NCI-H2196 treated with DMSO at 0.1 percent for 48 hours (cell line): ENCODE results near the gene MIDN.
"Not testable (repeated sequence)": the region's sequence is repeated elsewhere in the genome, so short reads cannot be mapped to it uniquely, and the experiment has no call there.

Source experiments
- DNase-seq: peaks from one replicate; lab custom pipeline; 2025; ENCODE audit not compliant: unreplicated experiment; lab: John Stamatoyannopoulos, UW

Gene MIDN

DNA sequence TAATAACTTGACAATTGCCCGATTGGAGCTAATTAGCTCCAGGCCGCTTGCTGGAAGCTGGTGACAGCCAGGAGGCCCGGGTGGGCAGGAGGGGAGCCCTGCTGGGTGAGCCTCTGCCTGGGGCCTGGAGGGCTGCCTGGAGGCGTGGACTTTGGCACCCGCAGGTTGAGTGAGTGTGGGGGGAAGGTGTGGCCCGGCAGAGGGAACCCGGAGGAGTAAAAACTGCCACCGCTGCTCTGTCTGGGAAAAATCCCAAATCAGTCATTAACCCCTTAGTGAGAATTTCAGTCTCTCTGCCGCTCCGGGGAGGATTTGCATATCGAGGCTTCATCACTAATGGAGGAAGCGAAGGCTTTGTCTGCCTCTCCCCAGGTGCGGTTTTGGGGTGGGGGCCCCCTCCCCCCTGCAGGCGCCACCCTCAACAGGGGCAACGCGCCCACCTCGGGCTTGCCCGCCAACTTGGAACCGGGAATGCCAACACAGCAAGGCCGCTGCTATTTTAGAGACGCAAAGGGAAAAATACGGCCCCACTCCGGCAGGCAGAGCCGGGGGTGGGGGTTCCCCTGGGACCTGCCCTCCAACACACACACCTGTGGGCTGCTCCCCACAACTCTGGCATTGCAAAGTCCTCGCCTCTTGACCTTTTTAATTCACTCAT lies 43.5 kb downstream of the MIDN start:
- DNase-seq: no peak

DNA sequence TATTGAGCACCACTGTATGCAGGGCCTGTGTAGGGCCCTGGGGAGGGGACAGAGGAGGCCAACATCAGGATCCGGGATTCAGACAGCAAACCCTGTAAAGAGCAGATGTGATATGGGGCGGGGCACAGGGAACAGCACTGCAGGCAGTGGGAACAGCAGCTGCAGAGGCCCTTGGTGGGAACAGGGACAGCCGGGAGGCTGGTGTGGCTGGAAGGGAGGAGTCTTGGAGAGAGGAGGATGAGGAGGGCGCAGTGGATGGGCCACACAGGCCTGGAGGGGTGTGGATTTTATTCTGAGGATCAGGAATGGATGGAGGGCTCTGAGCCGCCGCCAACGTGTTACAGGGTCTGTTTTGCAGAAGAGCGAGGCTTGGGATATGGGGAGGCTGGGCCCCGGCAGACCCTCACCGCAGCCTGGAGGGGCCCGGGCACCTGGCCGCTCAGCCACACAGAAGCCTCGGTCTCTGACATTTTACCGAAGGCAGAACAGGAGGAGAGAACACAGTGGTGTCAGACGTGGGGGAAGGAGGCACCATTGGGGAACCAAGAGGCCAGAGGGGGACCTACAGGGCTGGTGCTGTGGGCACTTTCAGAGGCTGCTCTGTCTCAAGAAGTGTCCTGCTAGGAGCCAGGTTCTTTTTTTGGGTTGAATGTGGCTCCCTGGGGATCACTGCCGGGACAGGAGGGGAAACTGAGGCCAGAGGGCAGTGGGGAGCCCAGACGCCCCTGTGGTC lies 44.2 kb downstream of the MIDN start:
- no peak for DNase-seq

DNA sequence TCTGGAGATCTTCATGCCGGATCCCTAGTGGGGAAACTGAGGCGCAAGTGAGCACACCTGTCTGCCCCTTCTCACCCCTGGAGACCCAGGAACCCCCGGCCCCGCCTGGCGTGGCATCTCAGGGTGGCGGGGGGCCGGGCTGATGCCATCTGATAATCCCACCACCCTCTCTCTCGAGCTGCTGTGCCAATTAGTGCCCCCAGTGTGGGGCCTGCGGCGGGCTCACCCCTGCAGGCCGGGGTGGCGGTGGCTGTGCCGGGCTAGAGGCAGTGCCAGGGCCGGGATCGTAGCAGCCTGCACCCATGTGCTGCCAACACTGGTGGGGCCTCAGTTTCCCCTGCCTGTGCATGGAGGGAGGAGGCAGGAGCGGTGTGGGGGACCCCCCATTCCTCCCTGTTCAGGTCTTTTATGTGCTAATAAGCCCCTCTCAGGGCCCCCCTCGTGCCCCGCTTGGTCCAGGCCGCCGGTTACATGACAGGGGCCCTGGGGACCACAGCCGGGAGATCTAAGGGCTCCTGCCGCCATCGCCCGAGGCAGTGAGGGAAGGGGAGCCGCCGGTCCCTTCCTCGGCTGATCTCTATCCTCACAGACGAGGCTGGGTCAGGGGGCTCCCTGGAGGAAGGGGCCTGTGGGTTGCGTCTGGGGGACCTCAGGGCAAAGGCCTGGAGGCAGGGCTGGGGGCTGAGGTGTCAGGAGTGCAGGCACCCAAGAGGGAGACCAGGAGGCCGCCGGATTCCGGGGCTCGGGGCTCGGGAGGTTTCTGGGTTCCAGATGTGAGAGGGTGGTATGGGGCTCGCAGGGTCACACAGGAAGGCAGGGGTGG lies 45.6 kb downstream of the MIDN start:
- DNase-seq: no peak

DNA sequence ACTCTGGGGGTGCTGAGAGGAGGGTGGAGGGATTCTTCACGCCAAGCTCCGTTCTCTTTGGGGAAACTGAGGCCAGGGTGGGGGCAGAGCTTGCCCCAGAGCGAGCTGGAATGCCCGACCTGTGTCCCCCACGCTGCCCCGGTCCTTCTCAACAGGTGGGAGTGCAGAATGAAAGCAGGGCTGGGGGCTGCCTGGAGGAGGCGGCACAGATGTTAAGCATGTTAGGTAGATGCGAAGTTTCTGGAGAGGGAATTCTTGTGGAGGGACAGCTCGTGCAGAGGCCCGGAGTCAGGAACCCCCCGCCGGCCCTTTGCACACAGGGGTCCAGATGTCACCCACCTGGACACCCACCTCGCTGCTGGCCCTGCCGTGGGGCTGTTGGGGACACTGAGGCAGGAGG lies 46.3 kb downstream of the MIDN start:
- no peak for DNase-seq

DNA sequence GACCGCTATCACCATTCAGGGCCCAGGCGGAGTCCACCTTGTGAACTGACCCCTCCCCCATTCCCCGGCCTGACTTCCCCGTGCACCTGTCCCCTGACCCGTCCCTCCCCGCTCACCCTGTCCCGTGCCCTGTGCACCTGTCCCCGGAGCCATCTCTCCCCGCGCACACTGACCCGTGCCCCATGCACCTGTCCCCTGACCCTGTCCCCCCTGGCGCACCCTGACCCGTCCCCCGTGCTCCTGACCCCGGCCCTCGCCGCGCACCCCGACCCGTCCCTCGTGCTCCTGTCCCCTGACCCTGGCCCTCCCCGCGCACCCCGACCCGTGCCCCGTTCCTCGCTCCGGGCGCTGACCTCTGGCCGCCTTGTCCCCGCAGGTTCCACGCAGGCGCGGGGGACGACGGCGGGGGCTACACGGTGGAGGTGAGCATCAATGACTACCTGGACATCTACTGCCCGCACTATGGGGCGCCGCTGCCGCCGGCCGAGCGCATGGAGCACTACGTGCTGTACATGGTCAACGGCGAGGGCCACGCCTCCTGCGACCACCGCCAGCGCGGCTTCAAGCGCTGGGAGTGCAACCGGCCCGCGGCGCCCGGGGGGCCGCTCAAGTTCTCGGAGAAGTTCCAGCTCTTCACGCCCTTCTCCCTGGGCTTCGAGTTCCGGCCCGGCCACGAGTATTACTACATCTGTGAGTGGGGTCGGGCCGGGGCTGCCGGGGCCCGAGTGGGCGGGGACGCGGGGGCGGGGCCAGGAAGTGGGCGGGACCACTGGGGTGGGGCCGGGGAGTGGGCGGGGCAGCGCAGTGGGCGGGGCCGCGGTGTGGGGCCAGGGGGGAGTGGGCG lies 47.0 kb downstream of the MIDN start:
- DNase-seq: no peak

DNA sequence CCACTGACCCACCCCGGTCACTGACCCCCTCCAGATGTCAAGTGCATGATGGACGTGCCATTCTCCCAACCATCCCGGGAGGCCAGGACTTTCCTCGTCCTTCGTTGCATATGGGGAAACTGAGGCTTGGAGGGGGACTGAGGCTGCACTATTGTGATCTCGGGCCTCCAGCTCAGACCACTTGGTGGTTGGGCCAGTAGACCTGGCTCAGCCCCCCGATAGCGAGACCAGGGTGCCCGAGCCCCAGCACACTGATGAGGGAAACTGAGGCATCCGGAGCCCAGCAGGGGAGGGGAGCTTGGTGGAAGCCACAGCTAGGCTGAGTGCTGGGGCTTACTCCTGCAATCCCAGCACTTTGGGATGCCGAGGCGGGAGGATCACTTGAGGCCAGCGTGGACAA lies 47.7 kb downstream of the MIDN start:
- no peak for DNase-seq

DNA sequence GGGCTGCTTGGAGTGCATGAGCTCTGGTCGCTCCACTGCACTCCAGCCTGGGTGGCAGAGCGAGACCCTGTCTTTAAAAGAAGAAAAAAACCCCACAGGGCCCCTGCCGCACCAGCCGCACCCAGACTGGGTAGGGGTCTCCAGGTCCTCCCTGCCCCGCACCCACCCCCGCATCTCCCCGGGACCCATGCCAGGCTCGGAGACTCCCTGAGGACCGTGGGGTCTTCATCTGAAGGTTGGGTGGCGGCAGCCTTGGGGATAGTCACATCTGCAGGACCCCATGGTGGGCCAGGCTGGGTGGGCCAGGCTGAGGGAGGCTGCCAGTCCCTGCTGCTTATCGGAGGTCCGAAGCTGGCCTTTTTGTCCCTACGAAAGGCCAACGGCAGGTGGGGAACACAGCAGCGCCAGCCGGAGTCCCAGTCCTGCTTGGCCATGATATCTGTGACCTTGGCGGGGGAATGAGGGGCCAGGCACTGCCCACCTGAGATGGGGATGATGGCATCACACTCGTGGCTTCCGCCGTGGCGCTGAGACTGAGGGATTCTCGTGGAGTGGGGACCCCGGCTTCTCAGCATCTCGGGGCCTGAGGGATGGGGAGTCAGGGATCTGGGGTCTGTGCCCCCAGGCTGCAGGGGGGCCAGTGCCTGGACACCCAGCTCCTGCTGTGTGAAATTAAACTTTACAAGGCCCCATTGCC lies 48.3 kb downstream of the MIDN start:
- DNase-seq: no peak

DNA sequence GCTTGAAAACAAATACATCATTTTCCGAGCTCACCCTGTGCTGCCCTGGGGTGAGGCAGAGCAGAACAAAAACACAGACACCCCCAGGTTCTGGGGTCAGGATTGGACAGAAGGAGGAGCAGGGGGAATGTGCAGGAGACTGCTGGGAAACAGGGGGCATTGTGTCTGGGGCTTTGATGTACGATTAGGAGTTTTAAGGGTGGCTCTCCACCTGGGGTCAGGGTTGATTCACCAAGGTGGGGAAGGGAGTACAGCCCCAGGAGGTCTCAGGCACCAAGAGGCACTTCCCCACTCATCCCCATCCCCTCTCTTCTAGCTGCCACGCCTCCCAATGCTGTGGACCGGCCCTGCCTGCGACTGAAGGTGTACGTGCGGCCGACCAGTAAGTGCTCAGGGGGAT lies 49.9 kb downstream of the MIDN start:
- DNase-seq: no peak

DNA sequence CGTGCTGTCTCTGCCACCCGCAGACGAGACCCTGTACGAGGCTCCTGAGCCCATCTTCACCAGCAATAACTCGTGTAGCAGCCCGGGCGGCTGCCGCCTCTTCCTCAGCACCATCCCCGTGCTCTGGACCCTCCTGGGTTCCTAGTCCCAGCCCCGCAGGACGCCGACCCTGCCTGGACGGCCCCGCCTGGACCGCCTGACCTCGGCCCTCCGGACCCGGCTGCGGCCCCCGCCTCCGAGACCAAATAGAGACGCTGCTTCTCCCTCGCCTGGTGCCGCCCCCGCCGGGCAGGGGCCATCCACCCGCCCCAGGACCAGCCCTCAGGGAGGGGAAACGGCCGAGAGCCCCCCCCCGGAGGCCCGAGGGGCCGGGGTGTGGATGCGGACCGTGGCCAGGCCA lies 51.4 kb downstream of the MIDN start:
- DNase-seq: no peak

DNA sequence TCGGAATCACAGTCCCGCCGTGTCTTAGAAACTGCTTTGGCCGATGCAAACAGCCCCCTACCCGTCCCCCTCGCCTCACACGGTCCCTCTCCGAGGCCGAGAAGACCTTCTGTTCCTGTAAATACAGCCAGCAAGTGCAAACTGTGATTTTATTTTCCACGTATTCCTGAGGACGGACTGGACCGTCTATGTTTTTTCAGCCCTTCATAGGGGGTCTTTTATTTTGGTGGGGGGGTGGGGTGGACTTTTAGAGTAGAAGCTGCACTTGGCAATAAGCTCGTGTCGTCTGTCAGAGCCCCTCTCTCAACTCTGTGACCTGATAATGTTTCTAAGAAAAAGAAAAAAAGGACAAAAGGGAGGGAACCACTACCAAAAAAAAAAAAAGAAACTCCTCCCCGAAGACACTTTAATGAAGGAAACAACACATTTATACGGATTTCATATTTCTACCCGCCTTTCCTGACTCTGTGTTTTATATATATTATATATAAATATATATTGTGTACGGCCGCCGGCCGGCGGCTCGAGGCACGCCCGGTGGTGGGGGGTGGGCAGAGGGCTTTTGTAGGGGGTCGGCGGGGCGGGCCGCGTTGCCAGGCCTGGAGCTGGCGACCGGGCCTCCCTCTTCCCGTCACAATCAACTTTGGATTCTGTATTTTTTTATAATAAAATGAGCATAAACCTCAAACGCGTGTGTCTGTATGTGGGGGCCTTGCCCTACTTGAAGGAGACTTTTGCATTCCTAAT lies 52.5 kb downstream of the MIDN start:
- no peak for DNase-seq

DNA sequence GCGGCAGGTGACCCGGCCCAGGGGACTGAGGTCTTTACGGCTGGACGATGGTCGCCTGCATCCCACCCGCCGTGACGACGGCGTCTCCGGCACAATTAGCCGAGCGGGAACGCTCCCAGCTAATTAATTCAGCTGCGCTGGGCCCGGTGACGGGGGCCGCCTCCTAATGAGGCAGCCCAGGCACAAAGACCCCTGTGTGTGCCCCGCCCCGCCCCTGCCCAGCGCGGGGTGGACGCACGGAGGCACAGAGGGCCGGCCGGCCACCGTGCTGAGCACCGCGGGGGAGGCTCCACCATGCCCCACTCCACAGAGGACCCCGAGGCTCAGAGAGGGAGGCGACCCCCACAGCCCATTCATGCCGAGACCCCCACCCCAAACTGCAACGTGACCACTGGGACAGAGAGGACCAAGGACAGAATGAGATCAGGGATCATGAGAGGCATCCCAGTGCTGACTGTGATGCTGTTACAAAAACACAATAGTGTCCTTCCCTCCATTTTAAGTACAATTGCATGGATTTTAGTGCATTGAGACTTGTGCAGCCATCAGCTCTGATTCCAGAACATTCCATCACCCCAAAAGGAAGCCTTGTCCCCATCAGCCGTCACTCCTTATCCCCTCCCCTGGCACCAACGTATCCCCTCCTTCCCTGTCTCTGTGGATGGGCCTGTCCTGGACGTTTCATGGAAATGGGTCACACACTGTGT lies 54.3 kb downstream of the MIDN start:
- DNase-seq: no peak

DNA sequence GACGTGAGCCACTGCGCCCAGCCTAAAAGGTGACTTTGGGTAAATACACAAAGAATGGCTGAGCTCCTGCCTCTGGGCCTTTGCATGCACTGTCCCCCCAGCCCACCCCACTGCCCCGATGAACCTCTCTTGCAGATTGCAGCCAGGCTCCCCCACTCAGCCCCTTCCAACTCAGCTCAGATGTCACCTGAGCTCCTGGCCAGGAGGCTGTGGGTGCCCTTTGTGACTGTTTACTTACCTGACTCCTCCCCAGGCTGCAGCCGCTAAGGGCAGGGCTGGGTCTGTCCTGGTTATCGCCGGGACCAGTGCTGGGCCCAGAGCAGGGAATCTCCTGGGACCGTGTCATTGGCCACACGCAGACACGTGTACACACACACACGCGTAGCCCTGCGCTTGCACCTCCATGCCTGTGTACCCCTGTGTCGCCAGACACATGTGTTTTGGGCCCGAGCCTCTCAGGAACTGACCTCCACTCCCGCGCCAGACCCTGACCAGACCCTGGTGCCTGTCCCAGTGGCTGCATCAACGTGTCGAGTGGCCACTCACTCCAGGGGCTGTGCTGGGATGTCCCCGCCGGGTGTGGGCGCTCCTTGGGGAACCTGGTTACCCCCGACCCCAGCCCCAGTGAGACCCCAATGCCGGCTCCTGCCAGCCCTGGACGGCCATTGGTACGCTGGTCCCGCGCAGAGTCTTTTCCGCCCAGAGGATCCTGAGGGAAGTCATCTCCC lies 56.0 kb downstream of the MIDN start:
- DNase-seq: no peak

DNA sequence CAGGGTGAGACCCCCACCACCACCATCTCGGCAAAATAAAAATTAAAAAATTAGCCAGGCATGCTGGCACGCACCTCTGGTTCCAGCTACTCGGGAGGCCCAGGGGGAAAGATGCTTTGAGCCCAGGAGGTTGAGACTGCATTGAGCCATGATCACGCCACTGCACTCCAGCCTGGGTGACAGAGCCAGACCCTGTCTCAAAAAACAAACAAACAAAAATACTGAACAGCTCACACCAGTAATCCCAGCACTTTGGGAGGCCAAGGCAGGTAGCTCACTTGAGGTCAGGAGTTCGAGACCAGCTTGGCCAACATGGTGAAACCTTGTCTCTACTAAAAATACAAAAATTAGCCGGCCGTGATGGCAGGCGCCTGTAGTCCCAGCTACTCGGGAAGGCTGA lies 57.0 kb downstream of the MIDN start:
- DNase-seq: not testable (repeated sequence)

DNA sequence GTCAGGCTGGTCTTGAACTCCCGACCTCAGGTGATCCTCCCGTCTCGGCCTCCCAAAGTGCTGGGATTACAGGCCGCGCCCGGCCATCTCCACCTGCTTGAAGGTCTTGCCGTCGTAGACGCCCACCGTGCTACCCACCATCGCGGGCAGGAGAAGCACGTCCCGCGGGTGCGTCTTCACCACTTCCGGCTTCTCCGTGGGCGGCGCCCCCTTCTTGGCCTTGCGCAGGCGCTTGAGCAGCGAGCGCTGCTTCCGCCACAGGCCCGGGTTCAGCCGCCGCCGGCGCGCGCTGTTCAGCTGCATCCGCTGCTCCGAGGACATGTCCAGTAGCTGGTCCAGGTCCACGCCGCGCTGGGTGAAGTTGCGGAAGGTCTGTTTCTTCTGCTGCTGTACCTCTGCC lies 58.9 kb downstream of the MIDN start:
- no peak for DNase-seq

DNA sequence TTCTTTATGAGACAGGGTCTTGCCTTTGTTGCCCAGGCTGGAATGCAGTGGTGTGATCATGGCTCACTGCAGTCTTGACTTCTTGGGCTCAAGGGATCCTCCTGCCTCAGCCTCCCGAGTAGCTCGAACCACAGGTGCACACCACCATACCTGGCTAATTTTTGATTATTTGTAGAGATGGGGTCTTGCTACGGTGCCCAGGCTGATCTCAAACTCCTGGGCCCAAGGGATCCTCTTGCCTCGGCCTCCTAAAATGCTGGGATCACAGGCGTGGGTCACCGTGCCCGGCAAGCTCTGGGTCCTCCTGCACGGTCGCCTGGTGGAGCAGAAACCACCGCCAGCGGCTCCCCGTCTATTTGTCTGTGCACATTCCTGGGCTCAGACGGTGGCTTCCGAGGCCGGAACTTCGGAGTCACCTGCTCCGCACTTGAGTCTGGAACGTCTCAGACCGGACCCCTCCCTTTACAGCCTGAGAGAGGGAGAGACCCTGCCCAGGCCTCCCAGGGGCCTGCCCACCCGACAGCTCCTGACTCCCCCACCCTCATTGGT lies 59.4 kb downstream of the MIDN start:
- DNase-seq: no peak

DNA sequence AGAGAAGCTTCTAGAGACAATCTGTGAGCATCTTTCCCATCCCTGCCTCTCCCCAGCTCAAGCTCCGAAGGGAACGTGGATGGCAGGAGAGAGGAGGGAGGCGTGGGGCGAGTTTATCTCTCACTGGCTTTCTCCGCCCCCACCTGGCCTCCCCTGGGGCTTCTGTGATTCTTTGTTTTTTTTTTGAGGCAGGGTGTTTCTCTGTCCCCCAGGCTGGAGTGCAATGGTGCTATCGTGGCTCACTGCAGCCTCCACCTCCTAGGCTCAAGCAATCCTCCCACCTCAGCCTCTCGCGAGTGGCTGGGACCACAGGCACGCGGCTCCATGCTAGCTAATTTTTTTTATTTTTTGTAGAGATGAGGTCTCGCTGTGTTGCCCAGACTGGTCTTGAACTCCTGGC lies 60.3 kb downstream of the MIDN start:
- DNase-seq: no peak
